ENCODE results near the gene MSRB3. TPM values are rescaled to one million over a fixed set of nuclear protein-coding genes. Genes with fewer than 3 reads are reported as not detected.

MSRB3 gene
- total and polyA plus RNA-seq, 2 of the 8 experiments (the other 6 are each of a cell fraction or from before 2014, with no cell fraction given), result 0.32 to 1.2 TPM

GRCh38 chr12:65389436-65389835 is 111.0 kb downstream of the MSRB3 start (continued):
- no peak for TF ChIP-seq CTBP2 (IDR thresholded peaks at IDR 0.05; ENCODE audit: borderline replicate concordance, insufficient read depth, insufficient read length, low read length)
- TF ChIP-seq SRF (IDR thresholded peaks at IDR 0.05; ENCODE audit: low read depth, low read length), result no peak
- TF ChIP-seq SP4 (IDR thresholded peaks at IDR 0.05; ENCODE audit: low read length), result no peak
